ENCODE results near the gene RGPD8.
"Not testable (repeated sequence)": the region's sequence is repeated elsewhere in the genome, so short reads cannot be mapped to it uniquely, and the experiment has no call there.

RGPD8 gene

DNA sequence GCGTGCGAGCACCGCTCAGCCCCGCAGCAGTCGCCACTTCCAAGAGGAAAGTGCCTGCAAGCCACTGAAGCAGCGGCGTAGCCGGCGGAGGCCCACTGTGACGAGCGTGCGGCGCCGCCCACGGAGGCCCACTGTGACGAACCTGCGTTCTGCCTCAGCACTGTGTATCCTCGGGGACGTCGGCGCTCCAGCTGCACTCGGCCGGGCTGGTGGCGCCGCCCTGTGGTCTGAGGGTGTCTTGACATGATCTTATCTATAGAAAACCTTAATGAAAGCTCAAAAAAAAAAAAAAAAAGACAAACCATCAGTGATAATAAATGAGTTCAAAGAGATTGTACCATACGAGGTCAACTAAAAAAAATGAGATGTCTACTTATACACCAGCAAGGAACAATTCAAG is at the start of gene RGPD8:
Gene RGPD8 (minus strand): TSS at position 166 of the 400 bp plus-strand sequence. CDS start 192 bp downstream, outside the sequence.
- DNase-seq (ENCODE audit: low spot score): not testable (repeated sequence)

DNA sequence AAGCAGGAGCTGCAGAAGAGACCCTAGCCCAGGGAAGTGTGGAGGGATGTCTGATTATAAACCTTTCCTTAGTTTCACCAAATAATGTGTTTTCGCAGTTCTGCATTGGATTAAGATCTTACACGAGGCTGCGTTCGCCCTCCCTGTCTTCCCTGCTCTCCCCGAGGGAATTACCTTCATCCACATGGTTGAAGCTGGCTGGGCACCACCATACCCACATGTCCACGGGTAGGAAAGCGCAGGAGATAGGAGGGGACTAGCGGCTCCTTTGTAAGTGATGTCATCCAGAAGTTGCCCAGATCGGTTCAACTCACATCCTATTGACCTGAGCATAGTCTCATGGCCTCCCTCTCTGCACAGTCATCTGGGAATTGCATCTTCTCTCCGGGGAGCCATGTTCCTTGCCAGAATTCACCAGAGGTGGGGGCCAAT is 49.6 kb upstream of the RGPD8 start:
- peak; percentile 62 for DNase-seq (ENCODE audit: low spot score)

DNA sequence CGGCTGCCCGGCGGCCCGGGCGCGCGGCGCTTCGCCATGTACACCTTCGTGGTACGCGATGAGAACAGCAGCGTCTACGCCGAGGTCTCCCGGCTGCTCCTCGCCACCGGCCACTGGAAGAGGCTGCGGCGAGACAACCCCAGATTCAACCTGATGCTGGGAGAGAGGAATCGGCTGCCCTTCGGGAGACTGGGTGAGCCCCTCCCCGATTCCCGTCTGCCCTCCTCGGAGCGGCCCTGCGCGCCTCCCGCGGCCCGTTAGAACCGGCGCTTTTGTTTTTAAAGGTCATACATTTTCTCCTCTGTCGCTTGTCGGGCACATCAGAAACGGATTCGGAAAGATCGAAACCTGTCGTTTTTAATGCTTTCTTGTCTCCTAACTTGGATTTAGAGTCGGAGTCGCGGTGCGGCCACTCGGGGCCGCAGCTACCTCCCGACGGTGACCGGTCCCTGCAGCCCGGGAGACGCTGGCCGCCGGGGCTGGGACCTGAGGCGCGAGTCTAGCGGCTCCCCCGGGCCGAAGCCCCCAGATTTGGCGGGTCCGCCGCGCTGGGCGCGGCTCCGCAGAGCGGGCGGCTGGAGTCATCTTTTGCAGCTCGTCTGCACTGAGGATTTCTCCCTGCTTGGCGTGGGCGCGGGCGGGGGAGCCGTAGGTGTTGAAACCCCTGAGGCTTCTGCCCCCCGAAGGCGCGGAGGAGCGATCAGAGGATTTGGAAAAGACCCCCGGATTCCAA is 49.0 kb upstream of the RGPD8 start:
- DNase-seq (ENCODE audit: low spot score): peak; percentile 64

GRCh38 chr2:112481528-112482233 is 48.2 kb upstream of the RGPD8 start, which contains the start of gene TTL:
TSS of gene TTL (plus strand) at chr2:112482156. CDS start at chr2:112482345, 189 bp downstream.
- peak; percentile 75 for DNase-seq (ENCODE audit: low spot score)

DNA sequence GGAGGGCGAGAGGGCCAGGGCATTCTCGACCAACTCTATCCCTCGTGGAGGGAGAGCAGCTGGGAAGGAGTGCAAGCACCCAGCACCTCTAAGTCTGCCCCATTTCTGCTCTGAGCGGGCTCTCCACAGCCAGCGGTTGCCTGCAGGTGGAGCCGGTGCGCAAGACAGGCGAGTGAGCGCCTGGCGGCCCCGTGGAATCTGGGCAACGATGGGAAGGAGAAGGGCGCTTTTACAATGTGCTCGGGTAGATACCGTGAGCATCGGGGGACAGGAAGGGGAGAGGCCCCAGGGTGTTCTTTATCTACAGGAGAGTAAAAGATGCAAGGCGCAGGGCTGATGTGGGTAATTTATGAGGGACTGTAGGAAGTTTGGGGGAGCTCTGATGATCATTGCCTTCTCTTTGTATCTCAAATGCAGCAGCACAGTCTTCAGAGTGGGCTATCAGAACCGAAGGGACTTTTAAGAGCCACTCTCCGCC is 47.6 kb upstream of the RGPD8 start:
- peak; percentile 90 for DNase-seq (ENCODE audit: low spot score)

DNA sequence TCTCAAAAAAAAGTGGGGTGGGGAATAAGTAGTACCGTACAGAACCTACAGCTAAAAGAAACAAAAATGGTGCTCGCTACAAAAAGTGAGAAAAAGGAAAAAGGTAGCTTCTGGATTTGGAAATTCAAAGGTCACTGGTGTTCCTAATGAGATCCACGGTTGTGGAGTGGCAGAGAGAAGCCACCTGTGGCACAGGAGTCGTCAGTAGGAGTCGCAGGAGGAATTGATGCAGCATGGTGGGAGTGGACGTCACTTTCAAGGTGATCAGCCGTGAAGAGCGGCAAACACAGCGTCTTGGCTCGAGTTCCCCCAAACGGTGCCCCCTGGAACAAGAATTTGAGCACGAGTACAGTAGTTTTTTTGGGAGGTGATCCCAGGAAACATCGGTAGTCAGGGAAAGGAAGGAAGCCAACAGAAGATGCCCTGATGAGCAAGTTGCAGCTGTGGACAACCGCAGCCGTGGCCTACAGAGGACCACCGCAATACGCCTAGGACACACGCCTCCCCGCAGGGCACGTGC is 47.1 kb upstream of the RGPD8 start:
- no peak for DNase-seq (ENCODE audit: low spot score)

- no peak for DNase-seq (ENCODE audit: low spot score)
These were observed 43.0 kb upstream of the RGPD8 start for GRCh38 chr2:112476434-112476833.

- no peak for DNase-seq (ENCODE audit: low spot score)
These were observed 41.5 kb upstream of the RGPD8 start for GRCh38 chr2:112474844-112475486.

DNA sequence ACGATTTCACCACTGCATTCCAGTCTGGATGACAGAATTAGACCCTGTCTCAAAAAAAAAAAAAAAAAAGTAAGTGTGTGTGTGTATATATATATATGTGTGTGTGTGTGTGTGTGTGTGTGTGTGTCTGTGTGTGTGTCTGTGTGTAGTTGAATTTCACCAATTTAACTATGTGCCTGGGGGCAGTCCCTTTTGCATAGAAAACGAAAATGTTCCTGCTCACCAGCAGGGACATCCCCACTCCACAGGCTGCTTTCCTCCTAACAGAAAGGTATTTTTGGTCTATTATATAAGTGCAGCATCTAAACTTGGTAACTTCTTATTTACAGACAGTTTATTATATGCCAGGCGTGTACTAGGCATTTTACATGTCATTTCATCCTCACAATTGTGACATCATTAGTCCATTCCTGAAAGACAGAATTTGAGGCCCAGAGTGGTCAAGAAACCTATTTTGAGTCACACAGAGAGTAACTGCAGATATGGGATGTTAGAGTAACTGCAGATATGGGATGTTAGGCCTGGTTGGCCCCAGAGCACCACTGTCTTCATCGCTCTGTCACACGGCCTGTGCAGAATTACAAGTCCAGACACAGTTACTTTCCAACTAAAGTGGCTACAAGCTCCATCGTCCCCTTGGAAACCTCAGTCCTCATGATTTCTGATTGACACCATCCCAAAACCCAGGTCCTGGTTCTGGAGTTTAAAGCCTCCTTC is 39.3 kb upstream of the RGPD8 start:
- no peak for DNase-seq (ENCODE audit: low spot score)

DNA sequence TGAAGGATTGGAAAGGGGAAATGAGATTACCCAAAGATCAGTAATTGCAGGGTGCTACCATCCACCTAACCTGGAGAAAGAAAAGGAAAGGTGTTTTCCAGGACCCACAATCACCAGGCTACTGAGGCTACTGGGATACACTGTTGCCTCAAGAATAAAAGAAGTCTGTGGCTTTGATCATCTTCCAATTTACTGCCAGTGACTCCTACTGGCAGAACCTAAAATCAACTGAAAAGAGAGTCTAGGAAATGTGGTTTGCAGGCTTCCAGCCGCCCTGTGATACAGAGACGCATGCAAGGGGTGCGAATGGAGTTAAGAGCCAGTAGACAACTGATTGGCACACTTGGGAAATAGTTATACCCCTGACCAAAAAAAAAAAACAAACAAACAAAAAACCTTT is 31.9 kb upstream of the RGPD8 start:
- peak; percentile 24 for DNase-seq (ENCODE audit: low spot score)

- DNase-seq (ENCODE audit: low spot score): no peak
These were observed 29.8 kb upstream of the RGPD8 start for GRCh38 chr2:112463256-112463655.

DNA sequence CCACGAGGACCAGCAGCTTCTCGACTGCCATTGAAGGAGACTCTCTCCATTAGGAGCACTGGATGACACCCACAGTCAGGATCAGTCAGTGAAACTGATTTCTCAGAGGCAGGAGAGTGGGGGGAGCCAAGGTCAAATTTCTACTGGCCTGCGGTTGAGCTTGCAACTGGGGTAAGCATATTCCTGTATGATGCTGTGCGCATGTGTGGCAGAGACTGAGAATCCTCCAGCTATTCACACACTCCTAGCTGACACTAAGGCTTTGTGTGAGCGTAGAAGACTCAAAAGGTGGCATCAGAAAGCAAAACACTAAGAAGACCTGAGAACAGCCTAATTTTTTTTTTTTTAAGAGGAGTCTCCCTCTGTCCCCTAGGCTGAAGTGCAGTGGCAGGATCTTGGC is 28.7 kb upstream of the RGPD8 start:
- no peak for DNase-seq (ENCODE audit: low spot score)

GRCh38 chr2:112459372-112459771 is 25.9 kb upstream of the RGPD8 start:
- no peak for DNase-seq (ENCODE audit: low spot score)

DNA sequence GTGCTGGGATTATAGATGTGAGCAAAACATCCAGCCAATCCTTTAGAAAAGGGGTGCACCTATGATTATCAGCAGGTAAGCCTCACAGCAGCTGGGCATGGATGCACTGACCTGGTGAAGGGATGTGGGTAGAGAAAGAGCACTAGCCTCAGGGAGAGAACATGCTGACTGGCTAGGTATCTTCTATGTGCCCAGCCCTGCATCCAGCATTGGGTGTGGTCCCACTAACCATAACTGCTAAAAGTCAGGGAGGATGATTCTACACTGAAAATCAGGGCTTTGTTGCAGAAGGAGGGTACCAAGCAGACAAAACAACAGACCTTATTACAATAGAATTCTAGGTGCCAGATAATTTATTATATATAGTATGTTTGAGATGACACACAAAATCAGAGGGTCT is 21.1 kb upstream of the RGPD8 start:
- DNase-seq (ENCODE audit: low spot score): no peak

DNA sequence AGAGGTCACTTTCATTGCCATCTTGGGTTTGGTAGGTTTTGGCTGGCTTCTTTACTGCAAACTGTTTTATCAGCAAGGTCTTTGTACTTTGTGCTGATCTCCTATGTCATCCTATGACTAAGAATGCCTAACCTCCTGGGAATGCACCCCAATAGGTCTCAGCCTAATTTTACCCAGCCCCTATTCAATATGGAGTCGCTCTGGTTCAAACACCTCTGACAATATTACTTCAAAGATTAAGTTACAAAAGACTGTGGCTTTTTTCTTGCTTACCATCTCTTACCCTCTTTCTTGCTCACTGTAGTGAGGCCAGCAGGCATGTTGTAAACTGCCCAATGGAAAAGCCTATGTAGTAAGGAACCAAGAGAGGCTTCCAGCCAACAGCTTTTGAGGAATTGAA is 17.9 kb upstream of the RGPD8 start:
- DNase-seq (ENCODE audit: low spot score): no peak

DNA sequence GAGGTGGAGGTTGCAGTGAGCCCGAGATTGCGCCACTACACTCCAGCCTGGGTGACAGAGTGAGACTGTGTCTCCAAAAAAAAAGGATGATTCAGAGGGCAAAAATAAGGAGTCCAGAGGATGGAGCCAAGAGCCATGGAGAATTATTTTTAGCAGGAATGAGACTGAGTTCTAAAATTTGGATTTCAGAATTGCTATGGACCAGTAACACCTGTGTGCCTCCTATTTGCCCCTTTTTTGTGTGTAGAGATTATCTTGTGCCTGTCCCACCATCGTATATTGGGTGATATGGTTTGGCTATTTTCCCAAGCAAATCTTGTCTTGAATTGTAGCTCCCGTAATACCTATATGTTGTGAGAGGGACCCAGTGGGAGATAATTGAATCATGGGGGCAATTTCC is 16.4 kb upstream of the RGPD8 start:
- DNase-seq (ENCODE audit: low spot score): no peak

GRCh38 chr2:112444256-112444655 is 10.8 kb upstream of the RGPD8 start:
- DNase-seq (ENCODE audit: low spot score): not testable (repeated sequence)

DNA sequence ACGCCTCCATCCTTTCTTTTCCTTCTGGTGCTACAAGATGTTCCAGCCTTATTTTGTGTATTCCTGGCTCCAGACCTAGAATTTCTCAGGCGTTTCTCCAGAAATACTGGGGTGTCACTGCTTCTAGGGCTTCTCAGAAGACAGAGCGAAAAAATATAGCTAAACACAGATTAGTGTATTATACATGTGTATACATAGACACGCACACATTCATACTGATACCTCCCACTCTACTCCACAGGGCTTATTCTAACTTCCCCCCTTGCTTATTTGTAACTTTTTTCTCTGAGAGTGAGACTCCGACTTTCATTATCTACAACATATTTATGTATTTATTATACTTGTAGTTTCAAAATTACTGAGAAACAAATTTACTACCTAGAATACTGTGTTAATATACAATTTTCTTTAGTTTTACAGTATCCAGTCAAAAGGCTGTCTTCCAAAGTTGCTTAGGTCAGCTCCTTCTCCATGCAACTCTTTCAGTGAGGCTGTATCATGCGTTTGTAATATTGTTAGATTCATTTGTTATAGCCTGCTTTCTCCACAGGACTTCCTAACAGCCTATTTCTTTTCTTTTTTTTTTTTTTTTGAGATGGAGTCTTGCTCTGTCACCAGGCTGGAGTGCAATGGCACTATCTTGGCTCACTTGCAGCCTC is 5.3 kb upstream of the RGPD8 start:
- DNase-seq (ENCODE audit: low spot score): not testable (repeated sequence)

- DNase-seq (ENCODE audit: low spot score): not testable (repeated sequence)
These were observed 4.0 kb upstream of the RGPD8 start for GRCh38 chr2:112437405-112437831.

DNA sequence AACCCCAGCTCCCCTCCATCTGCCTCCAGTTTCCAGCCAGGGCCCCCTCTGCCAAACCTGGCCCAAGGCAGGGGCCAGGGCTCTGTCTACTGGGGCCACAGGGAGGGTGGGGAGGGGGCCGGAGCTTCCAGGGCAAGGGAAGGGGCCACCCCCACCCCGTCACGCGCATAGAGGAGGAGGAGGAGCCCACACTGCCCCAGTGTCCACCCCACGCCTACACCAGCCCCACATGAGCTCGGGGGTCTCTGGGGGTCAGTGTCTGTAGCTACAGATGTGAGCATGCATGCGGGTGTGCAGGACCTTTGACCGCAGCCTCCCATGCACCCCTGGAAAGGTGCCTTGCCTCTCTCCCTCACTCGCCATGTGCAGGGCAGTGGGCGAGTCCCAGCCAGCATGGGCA is 3.5 kb upstream of the RGPD8 start:
- not testable (repeated sequence) for DNase-seq (ENCODE audit: low spot score)

Measured in hepatic stellate cell (primary cell).